Type B pancreatic cell (in vitro differentiated cells): ENCODE measurements around the gene PAGE1. TPM values are rescaled to one million over a fixed set of nuclear protein-coding genes. Genes with fewer than 3 reads are reported as not detected.

Source experiments
- DNase-seq: peaks from one replicate; pipeline ENCODE4 v3.0.0; 2021; ENCODE audit warnings: mixed read lengths; ENCODE audit not compliant: unreplicated experiment; ENCODE audit errors: extremely low spot score
- H3K27ac Mint-ChIP-seq: 2 replicates; pipeline ENCODE4 v1.8.0; 2021; ENCODE audit warnings: mild to moderate bottlenecking, mixed read lengths
- H3K27me3 Mint-ChIP-seq: 2 replicates; pipeline ENCODE4 v1.8.0; 2021; ENCODE audit warnings: mixed read lengths
- H3K36me3 Mint-ChIP-seq: 2 replicates; pipeline ENCODE4 v1.8.0; 2021; ENCODE audit warnings: mixed read lengths
- H3K4me1 Mint-ChIP-seq: one replicate; pipeline ENCODE4 v1.8.0; 2021; ENCODE audit warnings: mixed read lengths; ENCODE audit not compliant: unreplicated experiment
- H3K4me3 Mint-ChIP-seq: 2 replicates; pipeline ENCODE4 v1.8.0; 2021; ENCODE audit warnings: mild to moderate bottlenecking, mixed read lengths
- H3K9me3 Mint-ChIP-seq: 2 replicates; pipeline ENCODE4 v1.8.0; 2021; ENCODE audit warnings: mixed read lengths
- CTCF ChIP-seq: fragments of 200-600 bp; sonication (generic); conservative IDR thresholded peaks from 2 replicates; pipeline ENCODE4 v1.5.0; 2021; ENCODE audit warnings: antibody characterized with exemption, mild to moderate bottlenecking
- total RNA-seq: library from RNA; stranded (reverse); gene quantifications from 2 replicates; pipeline ENCODE4 v1.2.1, GENCODE V29; 2021; ENCODE audit warnings: low replicate concordance

The PAGE1 gene
- total RNA-seq, 1 donor from 2014 or later, result not detected

DNA sequence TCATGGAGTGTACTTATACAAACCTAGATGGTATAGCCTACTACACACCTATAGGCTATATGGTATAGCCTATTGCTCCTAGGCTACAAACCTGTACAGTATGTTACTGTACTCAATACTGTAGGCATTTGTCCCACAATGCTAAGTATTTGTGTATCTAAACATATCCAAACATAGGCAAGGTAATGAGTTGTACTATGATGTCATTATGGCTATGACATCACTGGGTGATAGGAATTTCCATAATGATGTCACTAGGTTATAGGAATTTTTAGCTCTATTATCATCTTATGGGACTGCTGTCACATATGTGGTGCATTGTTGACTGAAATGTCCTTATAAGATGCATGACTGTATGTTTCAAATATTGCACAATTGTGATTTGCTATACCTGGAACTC, 5.5 kb upstream of the PAGE1 start:
- Mint-ChIP-seq H3K36me3 (no peaks in the 10 kb centered on the region), H3K9me3 (no peaks in the 10 kb centered on the region), H3K27me3 (no peaks in the 10 kb centered on the region), H3K4me1 (no peaks in the 10 kb centered on the region), H3K27ac (no peak overlapping the region), H3K4me3 (no peak overlapping the region)
- no peak for DNase-seq
- no peak for TF ChIP-seq CTCF

DNA sequence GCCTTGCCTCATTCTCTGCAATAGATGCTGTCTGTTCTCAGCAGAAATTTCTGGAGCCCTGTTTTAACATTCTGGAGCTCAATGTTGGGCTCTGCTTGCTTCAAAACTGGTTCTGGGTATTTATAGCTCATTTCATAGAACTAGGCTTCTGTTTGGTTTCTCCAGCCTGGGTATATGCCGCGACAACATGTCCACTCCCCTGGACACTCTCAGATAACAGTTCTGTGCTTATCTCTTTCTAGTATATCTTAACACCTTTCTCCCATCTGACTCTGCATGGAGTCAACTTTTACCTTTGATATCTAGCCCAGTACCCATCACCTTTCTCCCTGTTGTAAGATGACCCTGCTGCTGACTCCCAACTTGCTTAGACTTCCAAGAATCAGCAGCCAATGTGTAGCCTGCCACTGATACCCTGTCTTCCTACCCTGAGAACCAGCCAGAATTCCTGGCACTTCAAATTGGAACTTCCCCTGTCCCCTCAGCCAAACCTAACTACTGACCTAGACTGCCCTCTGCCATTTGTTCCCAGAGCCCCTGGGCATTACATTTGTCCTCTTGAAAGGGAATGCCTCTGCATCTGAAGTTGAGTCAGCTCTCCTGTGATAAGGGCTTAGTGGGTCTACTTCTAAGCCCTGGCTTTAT, 20.6 kb downstream of the PAGE1 start:
- no peaks in the 10 kb centered on the region for H3K4me1 Mint-ChIP-seq
- TF ChIP-seq CTCF, result no peak
- no peak for DNase-seq
- no peaks in the 10 kb centered on the region for H3K9me3 Mint-ChIP-seq
- no peak overlapping the region for H3K4me3 Mint-ChIP-seq
- no peaks in the 10 kb centered on the region for H3K27me3 Mint-ChIP-seq
- no peaks in the 10 kb centered on the region for H3K36me3 Mint-ChIP-seq
- H3K27ac Mint-ChIP-seq, result no peak overlapping the region

DNA sequence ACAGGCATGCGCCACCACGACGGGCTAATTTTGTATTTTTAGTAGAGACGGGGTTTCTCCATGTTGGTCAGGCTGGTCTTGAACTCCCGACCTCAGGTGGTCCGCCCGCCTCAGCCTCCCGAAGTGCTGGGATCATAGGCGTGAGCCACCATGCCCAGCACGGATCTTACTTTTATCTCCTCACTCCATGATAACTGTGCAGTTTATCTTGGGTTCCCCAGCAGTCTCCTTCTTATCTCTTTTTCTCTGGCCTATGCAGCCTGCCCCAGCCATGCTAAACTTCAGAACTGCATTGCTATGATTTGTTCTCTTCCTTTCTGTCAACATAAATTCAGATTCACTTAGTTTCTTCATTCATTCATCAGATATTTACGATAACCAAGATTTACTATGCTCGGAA, 22.4 kb downstream of the PAGE1 start:
- TF ChIP-seq CTCF, result no peak
- Mint-ChIP-seq H3K9me3 (no peaks in the 10 kb centered on the region), H3K27ac (no peak overlapping the region), H3K27me3 (no peaks in the 10 kb centered on the region), H3K4me1 (no peaks in the 10 kb centered on the region), H3K4me3 (no peak overlapping the region), H3K36me3 (no peaks in the 10 kb centered on the region)
- DNase-seq, result no peak

- H3K4me3 Mint-ChIP-seq, result no peak overlapping the region
- H3K9me3 Mint-ChIP-seq, result no peaks in the 10 kb centered on the region
- H3K36me3 Mint-ChIP-seq, result no peaks in the 10 kb centered on the region
- no peaks in the 10 kb centered on the region for H3K27me3 Mint-ChIP-seq
- no peak for DNase-seq
- no peak for TF ChIP-seq CTCF
- H3K4me1 Mint-ChIP-seq, result no peaks in the 10 kb centered on the region
- no peak overlapping the region for H3K27ac Mint-ChIP-seq
These were observed 31.0 kb downstream of the PAGE1 start for GRCh38 chrX:49664824-49665223.

GRCh38 chrX:49661881-49662280, 33.9 kb downstream of the PAGE1 start:
- no peaks in the 10 kb centered on the region for H3K4me1 Mint-ChIP-seq
- DNase-seq, result no peak
- H3K27me3 Mint-ChIP-seq, result no peaks in the 10 kb centered on the region
- H3K9me3 Mint-ChIP-seq, result no peaks in the 10 kb centered on the region
- H3K27ac Mint-ChIP-seq, result no peak overlapping the region
- TF ChIP-seq CTCF, result no peak
- no peak overlapping the region for H3K4me3 Mint-ChIP-seq
- no peaks in the 10 kb centered on the region for H3K36me3 Mint-ChIP-seq

DNA sequence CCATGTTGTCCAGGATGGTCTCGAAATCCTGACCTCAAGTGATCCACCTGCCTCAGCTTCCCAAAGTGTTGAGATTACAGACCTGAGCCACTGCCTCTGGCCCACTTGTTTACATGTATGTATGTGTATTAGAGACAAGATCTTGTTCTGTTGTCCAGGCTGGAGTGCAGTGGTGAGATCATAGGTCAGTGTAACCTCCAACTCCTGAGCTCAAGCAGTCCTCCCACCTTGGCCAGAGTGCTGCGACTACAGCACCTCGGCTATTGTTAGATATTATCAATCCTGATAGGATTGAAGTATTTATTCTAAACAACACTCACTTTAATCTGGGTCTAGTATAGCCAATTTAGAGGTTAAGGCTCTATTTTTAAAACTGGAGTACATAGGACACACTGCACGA, 36.0 kb downstream of the PAGE1 start:
- DNase-seq, result no peak
- Mint-ChIP-seq H3K27me3 (no peaks in the 10 kb centered on the region), H3K27ac (no peak overlapping the region), H3K4me1 (no peaks in the 10 kb centered on the region), H3K36me3 (no peaks in the 10 kb centered on the region), H3K4me3 (no peak overlapping the region), H3K9me3 (no peaks in the 10 kb centered on the region)
- TF ChIP-seq CTCF, result no peak
